ENCODE data around the gene NR2C1.

The NR2C1 gene

GRCh38 chr12:95083471-95083870, 10.1 kb upstream of the NR2C1 start:
- no peak for DNase-seq

DNA sequence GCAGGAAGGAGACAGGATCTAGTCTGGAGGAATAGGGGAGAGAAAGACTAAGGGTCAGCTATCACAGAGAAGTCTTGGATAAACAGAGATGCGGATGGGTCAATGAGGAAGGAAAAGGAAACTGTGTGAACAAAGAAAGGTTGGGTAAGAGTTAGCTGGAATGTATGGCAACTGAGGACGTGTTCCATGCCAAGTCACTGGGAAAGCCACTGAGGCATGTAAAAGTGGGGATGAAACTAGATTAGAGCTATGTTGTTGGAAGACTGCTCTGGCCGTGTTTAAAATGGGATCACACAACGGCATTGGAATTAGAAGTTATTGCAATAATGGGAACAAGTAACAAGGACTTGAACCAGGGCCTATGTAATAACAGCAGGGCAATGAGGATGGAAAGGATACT, 3.9 kb upstream of the NR2C1 start:
- DNase-seq, result no peak

DNA sequence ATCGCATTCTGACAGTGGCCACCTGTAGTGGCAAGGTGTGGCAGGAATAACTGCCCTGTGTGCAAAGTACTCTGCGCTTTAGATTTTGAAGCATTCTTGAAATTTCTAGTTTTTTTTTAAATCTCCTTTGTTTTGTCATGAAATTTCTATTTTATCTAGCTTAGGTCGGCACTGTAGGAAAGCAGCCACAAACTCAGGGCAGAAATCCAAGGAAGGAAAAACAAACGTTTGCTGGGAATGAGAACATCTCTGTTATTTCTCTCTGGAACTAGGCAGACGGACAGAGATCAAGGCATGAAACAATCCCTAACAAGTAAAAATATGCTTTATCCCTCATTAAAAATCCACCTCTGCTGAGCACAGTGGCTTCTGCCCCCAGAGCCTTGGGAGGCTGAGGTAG, 1.3 kb upstream of the NR2C1 start:
- DNase-seq, result no peak

DNA sequence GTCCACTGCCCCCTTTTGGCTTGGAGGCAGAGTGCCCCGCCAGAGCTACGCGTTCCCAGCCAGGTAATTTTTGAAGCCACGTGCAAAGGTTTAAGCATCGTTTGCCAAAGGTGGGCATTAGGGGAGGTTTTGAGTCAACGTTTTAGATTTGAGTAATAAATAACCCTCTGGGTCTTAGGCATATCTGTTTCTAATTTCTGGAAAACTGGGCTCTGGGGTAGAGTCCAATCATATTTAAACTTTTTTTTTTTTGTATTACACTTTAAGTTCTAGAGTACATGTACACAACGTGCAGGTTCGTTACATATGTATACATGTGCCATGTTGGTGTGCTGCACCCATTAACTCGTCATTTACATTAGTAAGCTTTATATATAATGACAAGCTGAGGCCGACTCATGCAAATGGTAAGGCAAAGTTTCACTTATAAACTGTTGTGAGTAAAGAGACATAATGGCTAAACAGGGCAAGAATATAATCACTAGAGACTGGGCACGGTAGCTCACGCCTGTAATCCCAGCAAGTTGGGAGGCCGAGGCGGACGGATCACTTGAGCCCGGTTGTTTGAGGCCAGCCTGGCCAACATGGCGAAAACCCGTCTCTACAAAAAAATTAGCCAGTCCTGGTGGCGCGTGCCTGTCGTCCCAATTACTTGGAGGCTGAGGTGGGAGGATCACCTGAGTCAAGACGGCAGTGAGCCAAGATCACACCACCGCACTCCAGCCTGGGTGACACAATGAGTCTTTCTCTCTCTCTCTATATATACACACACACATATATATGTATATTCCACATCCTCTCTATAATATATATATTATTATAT, 491 bp upstream of the NR2C1 start:
- no peak for DNase-seq

DNA sequence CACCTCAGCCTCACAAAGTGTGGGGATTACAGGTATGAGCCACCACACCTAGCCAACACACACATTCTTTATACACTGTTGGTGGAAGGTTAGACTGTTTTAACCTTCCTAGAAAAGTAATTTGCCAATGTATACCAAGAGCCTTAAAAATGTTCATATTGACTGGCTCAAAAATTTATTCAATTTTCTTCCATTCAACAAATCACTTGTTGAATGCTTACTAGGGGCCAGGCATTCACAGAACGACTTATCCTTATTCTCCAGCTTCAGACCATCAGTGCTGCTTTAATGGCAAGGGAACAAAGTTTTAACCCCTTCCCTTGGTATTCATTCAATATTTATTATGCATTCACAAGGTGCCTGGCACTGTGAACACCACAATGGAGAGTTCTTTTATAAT, 3.0 kb downstream of the NR2C1 start:
- no peak for DNase-seq

GRCh38 chr12:95066091-95066855, 7.1 kb downstream of the NR2C1 start:
- no peak for DNase-seq

DNA sequence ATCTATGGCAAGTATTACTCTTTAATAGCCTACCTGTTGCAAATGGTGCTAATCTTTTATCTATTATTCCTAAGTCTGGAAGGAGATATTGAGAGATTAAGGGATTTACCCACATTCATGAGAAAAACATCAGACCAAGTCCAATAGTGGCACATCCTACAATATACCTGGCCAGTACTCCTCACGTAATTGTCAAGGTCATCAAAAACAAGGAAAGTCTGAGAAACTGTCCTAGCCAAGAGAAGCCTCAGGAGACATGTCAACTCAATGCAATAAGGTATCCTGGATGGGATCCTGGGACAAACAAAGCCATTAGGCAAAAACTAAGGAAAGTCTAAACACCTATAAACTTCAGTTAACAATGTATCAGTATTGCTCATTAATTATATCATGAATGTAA, 12.5 kb downstream of the NR2C1 start:
- no peak for DNase-seq

DNA sequence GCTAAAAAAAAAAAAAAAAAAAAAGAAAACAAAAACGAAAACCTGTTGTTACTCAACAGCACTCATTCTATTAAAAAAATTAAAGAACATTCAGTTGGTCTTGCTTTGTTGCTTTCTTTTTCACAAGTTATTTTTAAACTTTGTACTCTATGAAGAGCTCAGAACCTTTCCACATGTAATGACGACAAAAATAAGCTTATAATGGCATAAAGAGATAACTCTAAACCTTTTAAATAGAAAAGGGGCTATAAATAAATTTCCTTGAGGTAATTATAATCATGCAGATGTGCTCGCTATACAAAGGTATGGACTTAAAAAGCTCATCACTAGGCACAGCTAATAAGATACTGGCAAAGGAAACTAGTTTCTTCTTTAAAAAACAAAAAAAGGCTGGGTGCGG, 13.4 kb downstream of the NR2C1 start:
- DNase-seq, result no peak

- DNase-seq, result no peak
Observed at GRCh38 chr12:95057424-95057823, 16.0 kb downstream of the NR2C1 start.

DNA sequence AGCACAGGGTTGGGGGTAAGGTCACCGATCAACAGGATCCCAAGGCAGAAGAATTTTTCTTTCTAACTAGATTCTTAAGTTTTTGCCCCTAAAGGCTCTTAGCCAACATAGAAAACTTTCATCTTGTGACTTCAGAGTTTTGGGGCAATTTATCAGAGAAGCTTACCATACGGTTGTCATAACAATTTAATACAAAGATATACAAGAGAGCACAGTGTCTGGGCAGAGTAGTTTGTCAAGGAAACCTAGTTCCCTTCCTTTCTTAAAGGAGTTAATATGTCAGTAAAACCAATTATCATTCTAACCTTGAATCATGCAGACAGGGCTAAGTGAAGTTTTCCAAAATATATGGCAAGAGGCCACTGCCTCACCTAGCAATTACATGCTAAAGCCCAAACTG, 18.4 kb downstream of the NR2C1 start:
- no peak for DNase-seq

- DNase-seq, result no peak
Observed at GRCh38 chr12:95054206-95054605, 19.2 kb downstream of the NR2C1 start.

GRCh38 chr12:95051241-95051640, 22.2 kb downstream of the NR2C1 start:
- no peak for DNase-seq

DNA sequence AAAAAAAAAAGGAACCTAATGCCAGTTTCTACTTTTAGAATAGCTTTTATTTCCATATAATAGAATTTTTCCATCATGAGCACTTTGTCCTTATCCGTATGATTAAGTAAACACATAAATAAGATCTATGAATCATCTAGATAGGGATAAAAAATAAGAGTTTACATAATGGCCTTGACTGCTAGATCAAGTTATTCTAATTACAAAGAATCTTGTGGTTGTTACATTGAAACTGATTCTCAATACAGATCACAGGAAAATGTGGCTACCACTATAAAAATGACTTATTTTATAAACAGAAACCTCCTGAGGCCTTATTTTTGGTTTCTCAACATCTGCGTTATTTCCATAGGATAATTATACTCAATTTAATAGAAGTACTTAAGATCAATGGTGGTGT, 35.5 kb downstream of the NR2C1 start:
- DNase-seq, result no peak

- DNase-seq, result no peak
Observed at GRCh38 chr12:95034750-95035149, 38.7 kb downstream of the NR2C1 start.

DNA sequence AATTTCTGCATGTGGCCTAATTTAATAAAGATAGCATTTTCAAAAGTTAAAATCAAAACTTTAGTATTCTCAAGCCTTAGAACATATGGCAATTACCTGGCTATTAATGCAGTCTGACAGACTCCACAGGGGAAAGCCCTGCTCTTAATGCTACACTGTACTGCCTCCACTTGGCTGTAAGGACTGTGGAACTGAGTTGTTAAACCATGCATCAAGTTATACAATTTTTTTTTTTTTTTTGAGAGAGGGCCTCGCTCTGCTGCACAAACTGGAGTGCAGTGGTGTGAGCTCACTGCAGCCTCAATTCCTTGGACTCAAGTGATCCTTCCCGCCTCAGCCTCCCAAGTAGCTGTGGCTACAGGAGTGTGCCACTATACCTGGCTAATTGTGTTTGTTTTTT, 50.9 kb downstream of the NR2C1 start:
- no peak for DNase-seq

DNA sequence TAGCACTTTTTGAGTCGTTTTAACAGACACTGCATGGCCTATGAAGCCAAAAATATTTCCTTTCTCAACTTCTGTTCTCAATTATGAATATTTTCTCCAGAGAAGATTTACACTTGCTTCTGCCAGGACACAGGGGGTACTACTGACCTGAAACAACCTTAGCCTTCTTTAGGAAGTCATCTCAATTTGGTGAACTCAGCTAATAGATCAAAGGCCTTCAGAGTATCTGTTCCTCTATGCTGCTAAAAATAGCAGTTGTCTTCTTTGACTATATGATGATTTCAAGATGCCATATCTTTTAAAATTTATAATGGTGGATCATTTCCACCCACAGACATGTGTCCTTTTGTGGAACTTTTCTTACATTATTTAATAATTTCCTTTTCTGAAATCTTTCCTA, 55.9 kb downstream of the NR2C1 start:
- DNase-seq, result no peak

DNA sequence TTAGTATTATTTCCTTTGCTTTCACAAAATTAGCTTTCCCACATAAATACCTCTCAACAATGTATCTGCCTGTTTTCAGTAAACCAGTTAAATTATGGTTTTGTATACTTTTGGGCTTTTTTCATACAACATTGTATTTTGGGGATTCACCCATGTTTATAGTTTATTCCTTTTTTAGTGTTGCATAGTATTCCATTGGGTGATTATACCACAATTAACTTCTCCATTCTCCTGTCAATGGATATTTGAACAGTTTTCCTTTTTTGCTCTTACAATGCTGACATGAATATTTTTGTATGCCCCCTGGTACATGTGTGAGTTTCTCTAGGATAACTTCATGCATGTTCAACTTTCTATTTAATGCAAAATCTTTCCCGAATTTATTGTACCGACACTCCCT, 57.3 kb downstream of the NR2C1 start:
- no peak for DNase-seq

GRCh38 chr12:95014554-95014953, 58.9 kb downstream of the NR2C1 start:
- no peak for DNase-seq

DNA sequence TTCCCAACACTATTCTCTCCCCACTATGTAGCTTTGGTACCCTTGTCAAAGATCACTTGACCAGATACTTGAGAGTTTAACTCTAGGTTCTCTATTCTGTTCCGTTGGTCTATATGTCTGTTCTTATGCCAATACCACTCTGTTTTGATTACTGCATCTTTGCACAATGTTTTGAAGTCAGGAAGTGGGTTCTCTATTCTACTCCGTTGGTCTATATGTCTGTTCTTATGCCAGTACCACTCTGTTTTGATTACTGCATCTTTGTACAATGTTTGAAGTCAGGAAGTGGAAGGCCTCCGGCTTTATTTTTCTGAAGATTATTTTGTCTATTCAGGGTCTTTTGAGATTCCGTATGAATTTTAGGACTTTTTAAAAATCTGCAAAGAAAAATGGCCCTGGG, 67.2 kb downstream of the NR2C1 start:
- DNase-seq, result no peak

DNA sequence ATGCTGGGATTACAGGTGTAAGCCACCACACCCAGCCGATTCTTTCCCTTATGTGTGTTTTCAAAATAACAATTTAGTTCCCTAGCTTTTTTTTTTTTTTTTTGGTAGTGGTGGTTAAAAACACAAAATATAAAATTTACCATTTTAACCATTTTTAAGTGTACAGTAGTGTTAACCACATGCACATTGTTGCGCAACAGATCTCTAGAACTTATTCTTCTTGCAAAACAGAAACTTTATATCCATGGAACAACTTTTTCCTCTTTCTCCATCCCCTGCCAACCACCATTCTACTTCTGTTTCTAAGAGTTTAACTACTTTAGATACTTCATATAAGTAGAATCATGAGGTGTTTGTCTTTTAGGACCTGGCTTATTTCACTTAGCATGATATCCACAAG, 68.8 kb downstream of the NR2C1 start:
- DNase-seq, result no peak

DNA sequence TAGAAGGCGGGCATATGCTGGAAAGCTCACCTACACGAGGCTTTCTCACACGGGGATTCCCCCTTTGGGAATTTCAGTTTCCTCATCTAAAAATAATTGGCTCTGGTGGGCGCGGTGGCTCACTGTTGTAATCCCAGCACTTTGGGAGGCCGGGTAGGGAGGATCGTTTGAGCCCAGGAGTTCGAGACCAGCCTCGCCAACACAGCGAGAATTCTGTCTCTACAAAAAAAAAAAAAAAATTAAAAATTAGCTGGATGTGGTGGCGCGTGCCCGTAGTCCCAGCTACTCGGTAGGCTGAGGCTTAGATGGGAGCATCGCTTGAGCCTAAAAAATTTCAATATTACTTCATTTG, 69.5 kb downstream of the NR2C1 start:
- DNase-seq, result no peak

GRCh38 chr12:95003213-95003920, 70.1 kb downstream of the NR2C1 start, which contains the start of gene NDUFA12:
NDUFA12 (minus strand) TSS chr12:95003697; CDS start chr12:95003680, 17 bp downstream.
- DNase-seq, result peak; percentile 97

- no peak for DNase-seq
Observed at GRCh38 chr12:95002754-95003153, 70.7 kb downstream of the NR2C1 start.

DNA sequence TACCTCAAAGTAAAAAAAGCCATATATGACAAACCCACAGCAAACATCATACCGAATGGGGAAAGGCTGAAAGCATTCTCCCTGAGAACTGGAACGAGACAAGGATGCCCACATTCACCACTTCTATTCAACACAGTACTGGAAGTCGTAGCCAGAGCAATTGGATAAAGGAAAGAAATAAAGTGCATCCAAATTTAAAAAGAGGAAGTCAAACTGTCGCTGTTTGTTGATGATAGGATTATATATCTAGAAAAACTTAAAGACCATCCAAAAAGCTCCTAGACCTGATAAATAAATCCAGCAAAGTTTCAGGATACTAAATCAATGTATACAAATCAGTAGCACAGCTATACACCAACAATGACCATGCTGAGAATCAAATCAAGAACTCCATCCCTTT, 75.1 kb downstream of the NR2C1 start:
- DNase-seq, result no peak

Data from hematopoietic multipotent progenitor cell treated with erythropoietin and hydrocortisone succinate and interleukin-3 and kit ligand, for 8 days (in vitro differentiated cells).